NT2/D1 (cell line): ENCODE data around the gene FAIM2.
A peak's percentile ranks its signal among the peaks of the same experiment; 100 is the strongest.

Source experiments
- DNase-seq: peaks from one replicate; pipeline ENCODE4 v3.0.0-alpha.2; 2011; ENCODE audit warnings: low read depth, low spot score
- H3K27me3 ChIP-seq: 2 replicates; pipeline ENCODE4 v1.6.0; 2011; ENCODE audit warnings: mild to moderate bottlenecking; ENCODE audit not compliant: insufficient read length, insufficient read depth
- H3K36me3 ChIP-seq: 2 replicates; pipeline ENCODE4 v1.6.1; 2011; ENCODE audit warnings: mild to moderate bottlenecking, low read length, mixed read lengths; ENCODE audit not compliant: insufficient read depth, insufficient read length
- H3K4me1 ChIP-seq: 2 replicates; pipeline ENCODE4 v1.5.1; 2011; ENCODE audit not compliant: insufficient read depth, insufficient read length
- H3K4me3 ChIP-seq: 2 replicates; pipeline ENCODE4 v1.5.1; 2011; ENCODE audit warnings: low read depth; ENCODE audit not compliant: insufficient read length
- H3K9ac ChIP-seq: 2 replicates; pipeline ENCODE4 v1.6.0; 2011; ENCODE audit warnings: low read depth; ENCODE audit not compliant: insufficient read length
- H3K9me3 ChIP-seq: 2 replicates; pipeline ENCODE4 v1.5.1; 2011; ENCODE audit warnings: mild to moderate bottlenecking, low read length; ENCODE audit not compliant: insufficient read depth
- SUZ12 ChIP-seq: IDR thresholded peaks from 2 replicates; pipeline ENCODE4 v1.6.1; 2011; ENCODE audit not compliant: insufficient read length, insufficient read depth; ENCODE audit errors: extremely low read depth
- YY1 ChIP-seq: IDR thresholded peaks from 2 replicates; pipeline ENCODE4 v1.6.1; 2011; ENCODE audit not compliant: insufficient read length, insufficient read depth
- ZNF274 ChIP-seq: IDR thresholded peaks from 2 replicates; pipeline ENCODE4 v1.6.1; 2011; ENCODE audit warnings: mild to moderate bottlenecking, low read depth, low read length

The FAIM2 gene

DNA sequence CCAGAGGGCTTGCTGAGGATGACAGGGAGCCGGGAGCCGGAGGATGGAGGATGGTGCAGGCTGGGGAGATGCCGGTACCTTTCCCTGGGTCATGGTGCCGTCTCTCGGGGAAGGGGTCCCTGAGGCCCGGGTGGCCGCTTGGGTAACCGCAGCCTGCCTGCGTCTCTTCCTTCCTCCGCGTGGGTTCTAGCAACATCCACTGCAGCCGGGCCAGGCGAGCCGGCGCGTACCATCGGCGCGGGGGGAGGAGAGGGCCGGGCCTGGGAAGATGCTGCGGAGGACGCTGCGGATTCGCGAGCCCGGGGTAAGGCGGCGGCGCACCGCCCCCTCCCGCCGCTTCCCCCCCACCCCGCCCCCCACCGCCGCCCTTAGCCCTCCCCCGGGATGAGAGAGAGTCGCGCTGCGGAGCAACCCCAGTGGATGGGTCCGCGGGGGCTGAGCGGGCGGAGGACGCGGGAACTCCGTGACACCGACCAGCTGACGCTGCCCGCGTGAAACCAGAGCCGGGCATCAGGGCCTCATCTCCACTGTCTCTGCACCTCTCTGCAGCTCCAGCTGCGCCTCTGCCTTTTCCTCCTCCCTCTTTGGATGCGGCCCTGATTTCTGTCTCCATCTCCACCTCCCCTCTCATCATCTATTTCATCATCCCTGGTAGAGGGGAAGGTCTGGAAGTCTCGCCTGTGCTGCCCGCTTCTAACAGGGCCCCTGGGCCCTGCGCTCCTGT, at the start of gene FAIM2:
Gene FAIM2 (minus strand): TSS at position 201 of the 724 bp plus-strand sequence. CDS start 108 bp downstream, at position 93.
- Histone ChIP-seq H3K4me1 (peaks cover 11% of the 10 kb centered on the region), H3K4me3 (peak within 1 kb of the TSS; percentile 16), H3K36me3 (no peaks in the 10 kb centered on the region), H3K9me3 (no peaks in the 10 kb centered on the region), H3K27me3 (peaks cover 25% of the 10 kb centered on the region), H3K9ac (peak within 1 kb of the TSS; percentile 39)
- TF ChIP-seq SUZ12 (no peak), ZNF274 (no peak), YY1 (no peak)
- DNase-seq, result no peak

DNA sequence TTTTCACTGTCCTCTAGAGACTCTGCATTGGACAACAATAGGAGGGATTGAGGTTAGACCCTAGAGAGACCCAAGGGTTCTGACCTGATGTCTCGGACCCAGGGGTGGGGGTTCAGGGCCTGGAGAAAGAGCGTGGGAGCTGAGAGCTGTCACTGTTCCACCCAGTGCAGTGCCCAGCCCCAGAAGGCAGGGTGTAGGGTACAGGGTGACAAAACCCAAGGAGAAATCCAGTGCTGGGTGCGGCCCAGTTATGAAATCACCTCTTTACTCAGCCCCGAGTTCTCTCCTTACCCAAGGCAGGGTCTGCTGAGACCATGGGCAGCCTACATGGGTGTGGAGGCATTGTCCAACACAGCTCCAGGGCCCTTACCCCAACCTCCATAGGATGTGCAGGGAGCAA, 49.5 kb upstream of the FAIM2 start:
- H3K4me1 ChIP-seq, result peaks cover 9% of the 10 kb centered on the region

DNA sequence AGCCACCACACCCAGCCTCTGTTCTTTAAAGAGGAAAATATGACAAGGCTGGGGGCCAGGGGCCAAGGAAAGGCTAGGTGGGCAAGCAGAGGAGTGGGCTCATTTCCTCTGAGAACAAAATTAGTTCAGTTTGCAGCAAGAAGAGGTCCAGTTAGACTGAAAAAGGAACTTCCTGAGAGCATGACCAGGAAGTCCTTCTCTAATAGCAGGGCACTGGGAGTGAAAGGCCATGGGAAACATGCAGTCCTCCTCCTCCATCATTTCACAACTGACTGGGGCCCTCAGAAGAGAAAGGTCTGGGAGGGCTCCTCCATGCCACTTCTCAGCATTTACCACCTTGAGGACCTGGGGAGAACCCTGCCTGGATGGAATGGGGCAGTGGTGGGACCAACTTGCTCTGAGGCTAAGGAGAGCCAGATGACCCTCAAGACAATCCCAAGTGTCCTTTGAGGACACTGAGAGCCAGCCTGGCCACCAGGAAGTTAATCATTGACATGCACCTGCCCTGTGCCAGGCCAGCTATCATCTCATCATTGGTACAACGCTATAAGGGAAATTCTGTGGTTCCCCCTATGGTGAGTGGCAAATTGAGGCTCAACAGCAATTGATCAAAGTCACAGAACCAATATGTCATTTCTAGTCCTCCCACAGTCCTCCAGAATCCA, 48.8 kb upstream of the FAIM2 start:
- no peak overlapping the region for H3K9ac ChIP-seq
- no peaks in the 10 kb centered on the region for H3K9me3 ChIP-seq
- TF ChIP-seq SUZ12, result no peak
- TF ChIP-seq ZNF274, result no peak
- no peak for TF ChIP-seq YY1
- peaks cover 15% of the 10 kb centered on the region for H3K4me1 ChIP-seq
- H3K36me3 ChIP-seq, result no peaks in the 10 kb centered on the region
- no peak for DNase-seq
- H3K4me3 ChIP-seq, result no peak overlapping the region
- H3K27me3 ChIP-seq, result peaks cover 6% of the 10 kb centered on the region

More for the DNA sequence above, 49.5 kb upstream of the FAIM2 start:
- Histone ChIP-seq H3K36me3 (no peaks in the 10 kb centered on the region), H3K9me3 (no peaks in the 10 kb centered on the region), H3K9ac (no peak overlapping the region), H3K27me3 (peaks cover 12% of the 10 kb centered on the region), H3K4me3 (no peak overlapping the region)
- no peak for TF ChIP-seq ZNF274
- TF ChIP-seq SUZ12, result no peak
- TF ChIP-seq YY1, result no peak
- no peak for DNase-seq

DNA sequence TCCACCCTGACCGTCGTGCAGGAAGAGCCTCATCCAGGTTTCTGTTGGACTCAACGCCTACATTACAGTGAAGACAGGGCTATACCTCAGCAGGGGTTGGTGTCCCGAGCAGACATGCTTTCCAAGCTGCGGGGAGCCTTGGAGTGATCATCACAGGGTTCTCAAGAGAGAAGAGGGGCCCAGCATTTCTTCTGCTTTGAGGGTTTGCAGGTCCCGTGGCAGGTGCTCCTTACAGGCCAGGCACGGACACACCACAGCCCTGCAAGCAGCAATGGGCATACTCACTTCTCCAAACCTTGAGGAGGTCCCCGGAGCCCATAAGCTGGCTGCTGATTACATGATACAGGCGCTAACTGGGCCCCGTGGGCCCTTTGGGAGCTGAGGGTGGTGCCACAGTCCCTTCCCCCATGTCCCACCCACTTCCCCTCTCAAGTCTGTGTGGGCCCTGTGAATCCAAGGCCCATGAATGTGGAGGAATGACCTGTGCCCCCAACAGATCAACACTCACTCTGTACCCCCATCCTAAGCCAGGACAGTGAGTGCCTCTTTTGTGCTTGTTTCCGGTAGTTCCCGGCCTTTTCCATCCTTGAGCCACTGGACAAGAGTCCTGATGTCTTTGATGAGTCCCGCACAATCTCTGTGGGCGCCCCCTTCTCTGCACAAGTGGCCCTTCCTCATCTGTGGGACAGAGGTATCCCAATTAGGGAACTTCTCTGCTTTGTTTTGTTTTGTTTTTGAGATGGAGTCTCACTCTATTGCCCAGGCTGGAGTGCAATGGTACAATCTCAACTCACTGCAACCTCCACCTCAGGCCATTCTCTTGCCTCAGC, 47.9 kb upstream of the FAIM2 start:
- Histone ChIP-seq H3K4me1 (peaks cover 16% of the 10 kb centered on the region), H3K4me3 (no peak overlapping the region), H3K36me3 (no peaks in the 10 kb centered on the region), H3K9me3 (no peaks in the 10 kb centered on the region), H3K9ac (no peak overlapping the region), H3K27me3 (no peaks in the 10 kb centered on the region)
- no peak for DNase-seq
- no peak for TF ChIP-seq ZNF274
- no peak for TF ChIP-seq SUZ12
- TF ChIP-seq YY1, result no peak

DNA sequence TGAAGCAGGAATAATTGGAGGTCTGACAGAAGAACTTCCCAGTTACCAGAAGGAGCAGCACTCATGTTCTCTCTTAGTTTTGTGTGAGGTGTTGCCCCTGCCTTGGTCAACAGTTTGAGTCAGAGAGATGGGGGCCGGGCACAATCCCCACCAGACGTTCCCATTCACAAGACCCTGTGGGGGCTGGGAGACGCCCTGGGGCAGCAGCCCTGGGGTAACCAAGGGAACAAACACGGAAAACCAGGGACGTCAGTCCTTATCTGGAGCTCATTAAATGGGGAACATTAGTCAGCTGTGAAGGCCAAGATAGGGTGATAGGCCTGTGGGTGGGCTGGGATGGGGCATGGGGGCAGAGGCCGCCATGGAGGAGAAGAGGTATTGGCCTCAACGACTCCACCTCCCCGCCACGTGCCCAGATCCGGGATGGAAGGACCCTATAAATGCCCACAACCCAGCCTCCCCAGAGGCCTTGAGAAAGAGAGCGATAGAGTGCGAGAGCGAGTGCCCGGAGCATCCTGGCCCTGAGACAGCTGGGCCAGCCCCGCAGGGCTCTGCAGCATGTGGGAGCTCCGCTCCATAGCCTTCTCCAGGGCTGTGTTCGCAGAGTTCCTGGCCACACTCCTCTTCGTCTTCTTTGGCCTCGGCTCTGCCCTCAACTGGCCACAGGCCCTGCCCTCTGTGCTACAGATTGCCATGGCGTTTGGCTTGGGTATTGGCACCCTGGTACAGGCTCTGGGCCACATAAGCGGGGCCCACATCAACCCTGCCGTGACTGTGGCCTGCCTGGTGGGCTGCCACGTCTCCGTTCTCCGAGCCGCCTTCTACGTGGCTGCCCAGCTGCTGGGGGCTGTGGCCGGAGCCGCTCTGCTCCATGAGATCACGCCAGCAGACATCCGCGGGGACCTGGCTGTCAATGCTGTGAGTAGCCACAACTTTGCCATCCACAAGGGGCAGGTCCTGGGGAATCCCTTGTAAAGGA, 46.9 kb upstream of the FAIM2 start, which contains the start of gene AQP2:
Gene AQP2 (plus strand): TSS at position 465 of the 979 bp plus-strand sequence. CDS start 94 bp downstream, at position 559.
- H3K9me3 ChIP-seq, result no peaks in the 10 kb centered on the region
- H3K4me1 ChIP-seq, result peaks cover 16% of the 10 kb centered on the region
- TF ChIP-seq SUZ12, result no peak
- TF ChIP-seq ZNF274, result no peak
- no peak for TF ChIP-seq YY1
- no peak for DNase-seq
- H3K4me3 ChIP-seq, result no peak within 1 kb of the TSS
- H3K36me3 ChIP-seq, result no peaks in the 10 kb centered on the region
- no peak within 1 kb of the TSS for H3K9ac ChIP-seq
- H3K27me3 ChIP-seq, result no peaks in the 10 kb centered on the region

DNA sequence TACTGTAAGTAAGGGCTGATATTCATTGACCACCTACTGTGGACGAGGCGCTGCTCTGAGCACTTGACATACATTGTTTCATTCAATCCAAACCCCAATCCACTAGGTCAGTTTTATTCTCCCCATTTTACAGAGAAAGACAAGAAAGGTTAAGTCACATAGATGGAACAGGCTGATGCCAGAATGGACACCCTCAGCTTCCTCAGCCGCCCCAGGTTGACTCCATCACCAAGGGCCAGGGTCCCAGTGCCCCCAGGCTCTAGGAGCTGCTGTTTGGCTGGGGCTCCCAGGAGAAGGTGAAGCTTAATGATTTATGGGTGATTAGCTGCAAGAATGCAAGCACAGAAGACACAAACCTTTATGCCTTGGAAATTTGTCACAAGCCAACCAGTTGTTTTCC, 46.2 kb upstream of the FAIM2 start:
- no peak overlapping the region for H3K9ac ChIP-seq
- TF ChIP-seq ZNF274 (no peak), YY1 (no peak), SUZ12 (no peak)
- H3K9me3 ChIP-seq, result no peaks in the 10 kb centered on the region
- H3K36me3 ChIP-seq, result no peaks in the 10 kb centered on the region
- no peak overlapping the region for H3K4me3 ChIP-seq
- no peak for DNase-seq
- H3K27me3 ChIP-seq, result peaks cover 5% of the 10 kb centered on the region
- H3K4me1 ChIP-seq, result peaks cover 13% of the 10 kb centered on the region
